ENCODE results near the gene JMJD4. TPM values are rescaled to one million over a fixed set of nuclear protein-coding genes. Genes with fewer than 3 reads are reported as not detected.
A peak's percentile ranks its signal among the peaks of the same experiment; 100 is the strongest.

Gene JMJD4
- total RNA-seq, 5 donors from 2014 or later (not counting 1 experiment from before 2014, with no cell fraction given): 10.8 to 35.1 (median 33.5) TPM

DNA sequence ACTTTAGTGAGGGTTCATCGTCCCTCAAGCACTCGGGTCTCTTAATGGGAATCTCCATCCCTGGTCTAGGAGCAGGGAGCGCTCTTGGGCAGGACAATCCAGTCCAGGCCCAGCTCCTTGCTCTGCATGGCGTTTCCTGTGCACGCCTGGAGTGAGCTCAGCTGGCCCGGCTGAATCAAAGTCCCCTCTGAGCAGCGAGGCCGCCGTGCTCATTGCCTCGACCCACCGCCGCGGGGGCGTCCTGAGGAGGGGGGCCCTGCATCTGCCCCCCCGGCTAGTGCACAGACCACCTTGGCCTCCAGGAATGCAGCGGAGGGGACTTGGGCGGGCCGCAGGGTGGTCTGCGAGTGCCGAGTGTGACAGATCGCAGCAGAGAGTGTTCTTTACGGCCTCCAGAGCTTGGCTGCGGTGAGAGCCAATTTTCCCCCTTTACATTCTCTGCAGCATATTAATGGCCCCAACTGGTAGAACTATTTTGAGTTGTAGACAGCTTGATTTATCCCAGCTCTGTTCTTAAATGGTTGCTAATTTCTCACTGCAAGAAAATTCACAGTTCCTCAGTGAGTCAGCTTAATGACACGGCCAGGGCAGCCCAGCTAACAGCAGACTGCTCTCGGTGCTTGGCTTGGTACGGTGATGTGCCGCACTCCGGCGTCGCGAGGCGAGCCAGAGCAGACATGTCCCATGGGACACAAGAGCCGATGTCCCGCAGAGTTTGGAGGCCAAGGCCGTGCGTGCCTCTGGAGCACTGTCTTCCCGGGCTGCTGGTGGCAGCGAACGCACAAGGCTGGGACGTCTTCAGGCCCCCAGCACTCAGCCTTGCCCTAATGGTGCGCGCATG, 39.9 kb upstream of the JMJD4 start:
- WGBS (ENCODE audit: insufficient coverage): 93% methylated on average over 31 of the region's 42 CpGs
- Mint-ChIP-seq H3K27me3 (no peaks in the 10 kb centered on the region), H3K9me3 (no peaks in the 10 kb centered on the region), H3K4me3 (no peak overlapping the region), H3K36me3 (peaks cover 24% of the 10 kb centered on the region), H3K4me1 (peaks cover 11 to 33% (median 28%) of the 10 kb centered on the region in 3 donors), H3K27ac (no peak overlapping the region)
- no peaks in the 10 kb centered on the region for H3K9me3 ChIP-seq
- no peak for DNase-seq
- no peak overlapping the region for H3K4me3 ChIP-seq (ENCODE audit: control insufficient read depth in 1 of 2, extremely low read depth in 1 of 2, low read length in 1 of 2)
- POLR2A ChIA-PET: no interaction called here
- H3K36me3 ChIP-seq (ENCODE audit: control insufficient read depth in 2 of 2, extremely low read depth in 1 of 2, insufficient read depth in 1 of 2, low read length in 1 of 2): peaks cover 9 to 10% of the 10 kb centered on the region in 2 donors
- H3K4me1 ChIP-seq (ENCODE audit: control insufficient read depth in 1 of 2, extremely low read depth in 1 of 2, insufficient read depth in 2 of 2, low read length in 2 of 2): peaks cover 2 to 47% of the 10 kb centered on the region in 2 experiments
- CTCF ChIA-PET: interaction anchor here (0.5 to 0.9 kb wide), 4 partner anchors 13 to 683 kb away, joined by 3 read pairs; a partner anchor contains a TSS
- H3K27ac ChIP-seq (ENCODE audit: low read length): no peak overlapping the region
- ATAC-seq (replicated peaks in 1 of 4): no peak
- no peaks in the 10 kb centered on the region for H3K27me3 ChIP-seq (replicated peaks in 1 of 2; ENCODE audit: control insufficient read depth in 2 of 2, extremely low read depth in 1 of 2, insufficient read depth in 2 of 2, low read length in 1 of 2)

DNA sequence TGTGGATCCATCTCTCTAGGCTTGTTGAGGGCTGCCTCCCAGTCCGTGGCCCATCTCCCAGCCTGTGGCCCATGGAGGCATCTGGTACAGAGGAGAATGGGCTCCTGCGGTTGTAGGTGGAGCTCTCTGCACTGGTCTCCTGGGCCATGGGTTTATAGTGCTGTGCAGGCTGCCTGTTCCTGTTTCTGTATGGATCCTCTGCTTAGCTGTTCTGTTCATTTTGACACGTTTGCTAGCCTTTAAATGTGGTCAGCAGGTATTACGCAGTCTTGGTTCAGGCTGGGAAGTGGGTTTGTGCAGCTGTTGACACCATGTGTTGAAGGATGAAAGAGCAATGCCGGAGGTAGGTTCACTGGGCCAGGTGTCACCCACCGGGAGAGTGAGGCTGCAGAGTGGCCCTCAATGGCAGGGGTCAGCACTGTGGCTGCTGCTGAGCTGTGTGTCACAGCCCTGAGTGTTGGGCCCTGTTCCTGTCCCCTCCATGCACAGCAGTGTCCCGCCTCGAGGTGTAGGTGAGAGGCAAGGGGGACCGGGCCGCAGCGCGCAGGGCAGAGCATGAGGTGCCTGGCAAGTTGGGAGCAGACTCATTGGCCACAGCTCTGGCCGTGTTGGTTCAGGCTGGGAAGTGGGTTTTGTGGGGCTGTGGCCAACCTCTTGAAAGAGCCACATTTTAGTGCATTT, 39.1 kb upstream of the JMJD4 start:
- DNase-seq: peak in 32 of 35 experiments; percentile 25 to 78 (median 49)
- POLR2A ChIA-PET: no interaction called here

DNA sequence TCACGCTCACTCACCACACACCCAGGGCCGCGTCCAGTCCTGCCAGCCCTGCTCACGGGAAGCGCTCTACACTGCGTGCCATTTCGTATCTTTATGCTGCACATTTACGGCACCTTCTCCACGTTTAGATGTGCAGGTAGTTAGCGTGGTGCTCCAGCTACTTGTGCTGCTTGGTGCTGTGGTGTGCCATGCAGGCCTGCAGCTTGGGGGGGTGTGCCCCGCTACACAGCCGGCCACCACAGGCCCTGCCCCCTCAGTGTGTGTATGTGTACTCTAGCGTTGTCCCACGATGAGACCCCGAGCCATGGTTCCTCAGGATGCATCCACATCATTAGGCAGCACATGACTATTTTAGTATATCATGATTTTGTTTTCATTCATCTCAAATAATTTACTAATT, 38.5 kb upstream of the JMJD4 start:
- Mint-ChIP-seq H3K4me3 (peak overlapping the region in 1 of 3 donors; percentile 65), H3K4me1 (peaks cover 16 to 35% (median 28%) of the 10 kb centered on the region in 3 donors), H3K36me3 (peaks cover 31% of the 10 kb centered on the region), H3K27me3 (no peaks in the 10 kb centered on the region), H3K27ac (peak overlapping the region; percentile 83 to 93), H3K9me3 (no peaks in the 10 kb centered on the region)
- no peak for DNase-seq
- Histone ChIP-seq H3K9me3 (no peaks in the 10 kb centered on the region), H3K27ac (ENCODE audit: low read length) (peak overlapping the region; percentile 28), H3K4me3 (ENCODE audit: control insufficient read depth in 1 of 2, extremely low read depth in 1 of 2, low read length in 1 of 2) (no peak overlapping the region), H3K4me1 (ENCODE audit: control insufficient read depth in 1 of 2, extremely low read depth in 1 of 2, insufficient read depth in 2 of 2, low read length in 2 of 2) (peaks cover 2 to 47% of the 10 kb centered on the region in 2 experiments), H3K36me3 (ENCODE audit: control insufficient read depth in 2 of 2, extremely low read depth in 1 of 2, insufficient read depth in 1 of 2, low read length in 1 of 2) (peaks cover 12 to 14% of the 10 kb centered on the region in 2 donors), H3K27me3 (replicated peaks in 1 of 2; ENCODE audit: control insufficient read depth in 2 of 2, extremely low read depth in 1 of 2, insufficient read depth in 2 of 2, low read length in 1 of 2) (no peaks in the 10 kb centered on the region)
- ChIA-PET CTCF (interaction anchor here in 1 of 2 donors (0.6 to 0.7 kb wide), 2 partner anchors 40 to 243 kb away, joined by 3 read pairs; no protein-coding TSS in a partner anchor), POLR2A (no interaction called here)
- 86% methylated on average over 9 of the region's 15 CpGs for WGBS (ENCODE audit: insufficient coverage)
- ATAC-seq (replicated peaks in 1 of 4): no peak

More for the DNA sequence above, 39.1 kb upstream of the JMJD4 start:
- no peaks in the 10 kb centered on the region for H3K9me3 Mint-ChIP-seq
- Histone ChIP-seq H3K36me3 (ENCODE audit: control insufficient read depth in 2 of 2, extremely low read depth in 1 of 2, insufficient read depth in 1 of 2, low read length in 1 of 2) (peaks cover 9 to 10% of the 10 kb centered on the region in 2 donors), H3K4me1 (ENCODE audit: control insufficient read depth in 1 of 2, extremely low read depth in 1 of 2, insufficient read depth in 2 of 2, low read length in 2 of 2) (peaks cover 2 to 47% of the 10 kb centered on the region in 2 experiments), H3K4me3 (ENCODE audit: control insufficient read depth in 1 of 2, extremely low read depth in 1 of 2, low read length in 1 of 2) (no peak overlapping the region), H3K9me3 (no peaks in the 10 kb centered on the region), H3K27me3 (replicated peaks in 1 of 2; ENCODE audit: control insufficient read depth in 2 of 2, extremely low read depth in 1 of 2, insufficient read depth in 2 of 2, low read length in 1 of 2) (no peaks in the 10 kb centered on the region), H3K27ac (ENCODE audit: low read length) (peak overlapping the region; percentile 28)
- WGBS (ENCODE audit: insufficient coverage): 39% methylated on average over 12 of the region's 13 CpGs
- peak; percentile 74 to 95 (median 82) for ATAC-seq (replicated peaks in 1 of 4)
- H3K36me3 Mint-ChIP-seq: peaks cover 26% of the 10 kb centered on the region
- no peaks in the 10 kb centered on the region for H3K27me3 Mint-ChIP-seq
- peaks cover 11 to 33% (median 28%) of the 10 kb centered on the region in 3 donors for H3K4me1 Mint-ChIP-seq
- peak overlapping the region; percentile 83 to 93 for H3K27ac Mint-ChIP-seq
- H3K4me3 Mint-ChIP-seq: peak overlapping the region; percentile 4 to 65 (median 46)
- CTCF ChIA-PET: interaction anchor here (0.6 kb wide), 3 partner anchors 40 to 684 kb away, joined by 3 read pairs; a partner anchor contains a TSS

DNA sequence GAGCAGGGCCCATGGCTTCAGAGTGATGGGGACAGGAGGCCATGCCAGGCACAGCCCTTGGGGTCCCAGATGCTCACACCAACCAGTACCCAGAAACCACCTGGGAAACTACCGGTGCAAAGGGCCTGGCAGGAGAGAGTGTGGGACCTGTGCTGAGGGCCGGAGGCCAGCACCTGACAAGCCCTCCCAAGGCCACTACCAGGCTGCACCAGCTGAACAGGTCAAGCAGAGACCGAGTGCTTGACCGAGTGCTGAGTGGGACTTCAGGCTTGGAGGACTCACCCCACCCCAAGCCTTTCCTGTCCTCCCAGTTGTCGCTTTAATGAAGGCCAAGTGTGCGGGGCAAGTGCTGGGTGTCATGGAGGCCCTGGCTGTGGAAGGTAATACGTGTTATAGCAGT, 36.7 kb upstream of the JMJD4 start:
- Mint-ChIP-seq H3K4me1 (peaks cover 28 to 53% (median 42%) of the 10 kb centered on the region in 3 donors), H3K4me3 (no peak overlapping the region), H3K27ac (no peak overlapping the region), H3K27me3 (no peaks in the 10 kb centered on the region), H3K36me3 (peaks cover 37% of the 10 kb centered on the region), H3K9me3 (no peaks in the 10 kb centered on the region)
- H3K27ac ChIP-seq (ENCODE audit: low read length): no peak overlapping the region
- H3K9me3 ChIP-seq: no peaks in the 10 kb centered on the region
- 93% methylated on average over 2 of the region's 7 CpGs for WGBS (ENCODE audit: insufficient coverage)
- POLR2A ChIA-PET: no interaction called here
- no peak for DNase-seq
- CTCF ChIA-PET: no interaction called here
- H3K4me1 ChIP-seq (ENCODE audit: control insufficient read depth in 1 of 2, extremely low read depth in 1 of 2, insufficient read depth in 2 of 2, low read length in 2 of 2): peaks cover 9 to 62% of the 10 kb centered on the region in 2 experiments
- ATAC-seq (replicated peaks in 1 of 4): no peak
- H3K4me3 ChIP-seq (ENCODE audit: control insufficient read depth in 1 of 2, extremely low read depth in 1 of 2, low read length in 1 of 2): no peak overlapping the region
- H3K27me3 ChIP-seq (replicated peaks in 1 of 2; ENCODE audit: control insufficient read depth in 2 of 2, extremely low read depth in 1 of 2, insufficient read depth in 2 of 2, low read length in 1 of 2): no peaks in the 10 kb centered on the region
- peaks cover 12 to 23% of the 10 kb centered on the region in 2 donors for H3K36me3 ChIP-seq (ENCODE audit: control insufficient read depth in 2 of 2, extremely low read depth in 1 of 2, insufficient read depth in 1 of 2, low read length in 1 of 2)

DNA sequence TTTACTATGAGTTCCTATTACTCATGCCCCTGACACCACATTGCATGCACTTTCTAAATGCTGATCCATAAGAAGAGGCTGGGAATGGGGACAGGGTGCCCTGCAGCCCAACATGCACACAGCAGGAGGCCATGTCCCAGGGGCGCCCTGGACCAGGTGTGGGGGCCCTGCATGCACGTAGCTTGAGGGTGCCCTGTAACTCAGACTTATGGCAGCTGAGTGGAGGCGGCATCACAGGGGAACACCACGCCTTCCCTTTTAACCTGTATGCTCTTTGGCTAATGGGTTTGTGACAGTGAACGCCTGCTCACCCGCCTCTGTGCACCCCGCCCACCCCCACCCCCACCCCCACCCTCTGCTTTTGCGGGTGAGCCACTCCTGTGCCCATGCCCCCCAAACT, 36.2 kb upstream of the JMJD4 start:
- H3K9me3 ChIP-seq: no peaks in the 10 kb centered on the region
- DNase-seq (no peak), ATAC-seq (replicated peaks in 1 of 4) (no peak)
- no peaks in the 10 kb centered on the region for H3K27me3 ChIP-seq (replicated peaks in 1 of 2; ENCODE audit: control insufficient read depth in 2 of 2, extremely low read depth in 1 of 2, insufficient read depth in 2 of 2, low read length in 1 of 2)
- no peaks in the 10 kb centered on the region for H3K9me3 Mint-ChIP-seq
- WGBS (ENCODE audit: insufficient coverage): 100% methylated on average over 2 of the region's 8 CpGs
- H3K4me1 Mint-ChIP-seq: peaks cover 33 to 57% (median 46%) of the 10 kb centered on the region in 3 donors
- H3K4me3 Mint-ChIP-seq: no peak overlapping the region
- no peak overlapping the region for H3K27ac ChIP-seq (ENCODE audit: low read length)
- peaks cover 12 to 22% of the 10 kb centered on the region in 2 donors for H3K36me3 ChIP-seq (ENCODE audit: control insufficient read depth in 2 of 2, extremely low read depth in 1 of 2, insufficient read depth in 1 of 2, low read length in 1 of 2)
- peaks cover 13 to 65% of the 10 kb centered on the region in 2 experiments for H3K4me1 ChIP-seq (ENCODE audit: control insufficient read depth in 1 of 2, extremely low read depth in 1 of 2, insufficient read depth in 2 of 2, low read length in 2 of 2)
- ChIA-PET CTCF (no interaction called here), POLR2A (no interaction called here)
- no peak overlapping the region for H3K27ac Mint-ChIP-seq
- H3K4me3 ChIP-seq (ENCODE audit: control insufficient read depth in 1 of 2, extremely low read depth in 1 of 2, low read length in 1 of 2): no peak overlapping the region
- H3K27me3 Mint-ChIP-seq: no peaks in the 10 kb centered on the region
- peaks cover 34% of the 10 kb centered on the region for H3K36me3 Mint-ChIP-seq

DNA sequence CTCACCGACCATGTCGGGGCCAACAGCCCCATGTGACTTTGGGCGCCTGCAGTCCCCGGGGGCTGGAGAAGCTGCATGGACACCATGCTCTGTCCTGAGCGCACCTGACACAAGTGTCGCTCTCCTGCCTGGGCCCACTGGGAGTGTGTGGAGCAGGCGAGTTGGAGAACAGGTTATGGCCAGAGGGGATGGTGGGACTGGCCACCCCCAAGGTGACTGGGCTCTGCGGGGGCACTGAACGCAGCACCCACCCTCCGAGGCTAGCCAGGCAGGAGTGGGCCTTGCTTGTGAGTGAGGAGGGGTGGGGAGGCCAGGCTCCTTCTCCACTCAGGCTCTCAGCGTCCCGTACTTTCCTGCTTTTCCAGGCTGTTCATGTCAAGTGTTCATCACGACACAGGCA, 35.7 kb upstream of the JMJD4 start:
- no peak overlapping the region for H3K4me3 Mint-ChIP-seq
- H3K4me1 ChIP-seq (ENCODE audit: control insufficient read depth in 1 of 2, extremely low read depth in 1 of 2, insufficient read depth in 2 of 2, low read length in 2 of 2): peaks cover 15 to 65% of the 10 kb centered on the region in 2 experiments
- H3K27me3 Mint-ChIP-seq: no peaks in the 10 kb centered on the region
- DNase-seq: no peak
- no peaks in the 10 kb centered on the region for H3K9me3 ChIP-seq
- peaks cover 38 to 60% (median 49%) of the 10 kb centered on the region in 3 donors for H3K4me1 Mint-ChIP-seq
- H3K36me3 Mint-ChIP-seq: peaks cover 31% of the 10 kb centered on the region
- no peak overlapping the region for H3K27ac ChIP-seq (ENCODE audit: low read length)
- H3K27ac Mint-ChIP-seq: peak overlapping the region in 1 of 2 donors; percentile 1
- H3K9me3 Mint-ChIP-seq: no peaks in the 10 kb centered on the region
- CTCF ChIA-PET: interaction anchor here in 1 of 2 donors (0.5 kb wide), 1 partner anchor 77 kb away, joined by 6 read pairs; no protein-coding TSS in a partner anchor
- no peak overlapping the region for H3K4me3 ChIP-seq (ENCODE audit: control insufficient read depth in 1 of 2, extremely low read depth in 1 of 2, low read length in 1 of 2)
- no peaks in the 10 kb centered on the region for H3K27me3 ChIP-seq (replicated peaks in 1 of 2; ENCODE audit: control insufficient read depth in 2 of 2, extremely low read depth in 1 of 2, insufficient read depth in 2 of 2, low read length in 1 of 2)
- WGBS (ENCODE audit: insufficient coverage): over 99% methylated on average over 11 of the region's 13 CpGs
- H3K36me3 ChIP-seq (ENCODE audit: control insufficient read depth in 2 of 2, extremely low read depth in 1 of 2, insufficient read depth in 1 of 2, low read length in 1 of 2): peaks cover 12 to 18% of the 10 kb centered on the region in 2 donors
- ATAC-seq (replicated peaks in 1 of 4): no peak
- POLR2A ChIA-PET: interaction anchor here in 1 of 2 donors (0.6 kb wide), 1 partner anchor 48 kb away, joined by 3 read pairs; no protein-coding TSS in a partner anchor

Data from T-cell (primary cell).